Neural cell (in vitro differentiated cells): ENCODE measurements around the gene SLC22A2. TPM values are rescaled to one million over a fixed set of nuclear protein-coding genes. Genes with fewer than 3 reads are reported as not detected.

Experiments used
- H2AFZ ChIP-seq: fragments of 200-600, 300-800 bp; sonication (generic), shearing (Covaris generic); 2 replicates; pipeline ENCODE4 v1.6.0; 2014; ENCODE audit warnings: low read depth, mild to moderate bottlenecking, antibody characterized with exemption, low read length, moderate library complexity
- H3F3A ChIP-seq: fragments of 200-600 bp; shearing (Covaris generic); 2 replicates; pipeline ENCODE4 v1.6.1; 2016; ENCODE audit warnings: mild to moderate bottlenecking, moderate library complexity, mixed read lengths, antibody characterized with exemption, low read length; ENCODE audit not compliant: insufficient read depth, poor library complexity, severe bottlenecking
- H3K27ac ChIP-seq: fragments of 200-600, 300-800 bp; sonication (generic), shearing (Covaris generic); 2 replicates; pipeline ENCODE4 v1.5.1; 2014; ENCODE audit warnings: mild to moderate bottlenecking, low read length, moderate library complexity
- H3K27me3 ChIP-seq: fragments of 300-800, 200-600 bp; sonication (generic), shearing (Covaris generic); 2 replicates; pipeline ENCODE4 v1.6.0; 2014; ENCODE audit warnings: mild to moderate bottlenecking, low read depth, low read length, moderate library complexity; ENCODE audit not compliant: insufficient read depth
- H3K36me3 ChIP-seq: fragments of 300-800, 200-600 bp; sonication (generic), shearing (Covaris generic); 2 replicates; pipeline ENCODE4 v1.5.1; 2014; ENCODE audit warnings: mild to moderate bottlenecking, antibody characterized with exemption, low read length, moderate library complexity; ENCODE audit not compliant: insufficient read depth
- H3K4me2 ChIP-seq: fragments of 300-800, 200-600 bp; sonication (generic), shearing (Covaris generic); 2 replicates; pipeline ENCODE4 v1.6.0; 2014; ENCODE audit warnings: mild to moderate bottlenecking, low read length
- H3K4me3 ChIP-seq: fragments of 300-800, 200-600 bp; sonication (generic), shearing (Covaris generic); 2 replicates; pipeline ENCODE4 v1.5.1; 2014; ENCODE audit warnings: mild to moderate bottlenecking, low read length, moderate library complexity
- H3K79me2 ChIP-seq: fragments of 200-600 bp; shearing (Covaris generic); replicated peaks from 2 replicates; pipeline ENCODE4 v1.6.0; 2014; ENCODE audit warnings: mild to moderate bottlenecking, low read length, moderate library complexity; ENCODE audit not compliant: insufficient read depth
- H3K9ac ChIP-seq: fragments of 300-800, 200-600 bp; sonication (generic), shearing (Covaris generic); 2 replicates; pipeline ENCODE4 v1.6.1; 2016; ENCODE audit warnings: mild to moderate bottlenecking, low read length, mixed read lengths
- H3K9me2 ChIP-seq: fragments of 200-600 bp; shearing (Covaris generic); 2 replicates; pipeline ENCODE4 v1.6.1; 2016; ENCODE audit warnings: mild to moderate bottlenecking, low read length, mixed read lengths; ENCODE audit not compliant: insufficient read depth
- H3K9me3 ChIP-seq: fragments of 200-600, 300-800 bp; sonication (generic), shearing (Covaris generic); 2 replicates; pipeline ENCODE4 v1.6.1; 2016; ENCODE audit warnings: mild to moderate bottlenecking, mixed run types, low read length, moderate library complexity, mixed read lengths
- H4K20me1 ChIP-seq: fragments of 200-600 bp; shearing (Covaris generic); 2 replicates; pipeline ENCODE4 v1.6.1; 2016; ENCODE audit warnings: mild to moderate bottlenecking, mixed run types; ENCODE audit not compliant: insufficient read depth
- EP300 ChIP-seq: fragments of 450-650 bp; conservative IDR thresholded peaks from 2 replicates; pipeline ENCODE4 v1.6.1; 2014; ENCODE audit warnings: antibody characterized with exemption, mild to moderate bottlenecking, moderate library complexity; ENCODE audit not compliant: poor library complexity, severe bottlenecking
- EZH2 ChIP-seq: fragments of 200-600, 300-800 bp; shearing (Covaris generic), sonication (generic); IDR thresholded peaks from 2 replicates; pipeline ENCODE4 v1.6.1; 2014; ENCODE audit warnings: antibody characterized with exemption, low read length, borderline replicate concordance, mild to moderate bottlenecking; ENCODE audit not compliant: insufficient read depth, poor library complexity, severe bottlenecking
- MXI1 ChIP-seq: fragments of 450-650 bp; conservative IDR thresholded peaks from 2 replicates; pipeline ENCODE4 v1.6.1; 2014; ENCODE audit warnings: antibody characterized with exemption, mild to moderate bottlenecking; ENCODE audit not compliant: poor library complexity, severe bottlenecking
- POLR2AphosphoS5 ChIP-seq: IDR thresholded peaks from 2 replicates; pipeline ENCODE4 v1.6.1; 2012
- RAD21 ChIP-seq: fragments of 450-650 bp; conservative IDR thresholded peaks from 2 replicates; pipeline ENCODE4 v1.6.1; 2014; ENCODE audit warnings: antibody characterized with exemption, mild to moderate bottlenecking, moderate library complexity
- SMC3 ChIP-seq: fragments of 450-650 bp; conservative IDR thresholded peaks from 2 replicates; pipeline ENCODE4 v1.6.1; 2014; ENCODE audit warnings: antibody characterized with exemption, mild to moderate bottlenecking, moderate library complexity; ENCODE audit not compliant: poor library complexity
- TAF1 ChIP-seq: IDR thresholded peaks from 2 replicates; pipeline ENCODE4 v1.6.1; 2012; ENCODE audit warnings: low read depth
- polyA plus RNA-seq: library from polyadenylated mRNA; depleted of rRNA; stranded (reverse); fragments of >200 nt; gene quantifications from 2 replicates; pipeline ENCODE4 v1.2.3, GENCODE V29; 2014
- TF ChIP-seq, protein P1 (sequence below): fragments of 450-650 bp; IDR thresholded peaks from 2 replicates; pipeline ENCODE4 v1.5.1; 2014; ENCODE audit warnings: antibody characterized with exemption, mild to moderate bottlenecking, moderate library complexity; ENCODE audit not compliant: poor library complexity, severe bottlenecking
- TF ChIP-seq, protein P2 (sequence below): IDR thresholded peaks from 2 replicates; pipeline ENCODE4 v1.6.1; 2012; ENCODE audit warnings: borderline replicate concordance

SLC22A2 gene
- polyA plus RNA-seq, 1 donor from 2014 or later: not detected

- no peaks in the 10 kb centered on the region for H3K79me2 ChIP-seq
- H3K27ac ChIP-seq: no peak overlapping the region
- no peaks in the 10 kb centered on the region for H3K9me3 ChIP-seq
- no peaks in the 10 kb centered on the region for H3F3A ChIP-seq
- no peak overlapping the region for H3K4me2 ChIP-seq
- H3K9ac ChIP-seq: no peak overlapping the region
- no peak overlapping the region for H3K4me3 ChIP-seq
- H4K20me1 ChIP-seq: no peaks in the 10 kb centered on the region
- no peak overlapping the region for H2AFZ ChIP-seq
- no peaks in the 10 kb centered on the region for H3K27me3 ChIP-seq
- TF ChIP-seq, protein P1, sequence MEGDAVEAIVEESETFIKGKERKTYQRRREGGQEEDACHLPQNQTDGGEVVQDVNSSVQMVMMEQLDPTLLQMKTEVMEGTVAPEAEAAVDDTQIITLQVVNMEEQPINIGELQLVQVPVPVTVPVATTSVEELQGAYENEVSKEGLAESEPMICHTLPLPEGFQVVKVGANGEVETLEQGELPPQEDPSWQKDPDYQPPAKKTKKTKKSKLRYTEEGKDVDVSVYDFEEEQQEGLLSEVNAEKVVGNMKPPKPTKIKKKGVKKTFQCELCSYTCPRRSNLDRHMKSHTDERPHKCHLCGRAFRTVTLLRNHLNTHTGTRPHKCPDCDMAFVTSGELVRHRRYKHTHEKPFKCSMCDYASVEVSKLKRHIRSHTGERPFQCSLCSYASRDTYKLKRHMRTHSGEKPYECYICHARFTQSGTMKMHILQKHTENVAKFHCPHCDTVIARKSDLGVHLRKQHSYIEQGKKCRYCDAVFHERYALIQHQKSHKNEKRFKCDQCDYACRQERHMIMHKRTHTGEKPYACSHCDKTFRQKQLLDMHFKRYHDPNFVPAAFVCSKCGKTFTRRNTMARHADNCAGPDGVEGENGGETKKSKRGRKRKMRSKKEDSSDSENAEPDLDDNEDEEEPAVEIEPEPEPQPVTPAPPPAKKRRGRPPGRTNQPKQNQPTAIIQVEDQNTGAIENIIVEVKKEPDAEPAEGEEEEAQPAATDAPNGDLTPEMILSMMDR: no peak
- TF ChIP-seq TAF1 (no peak), EZH2 (no peak), EP300 (no peak), RAD21 (no peak), POLR2AphosphoS5 (no peak)
- TF ChIP-seq, protein P2, sequence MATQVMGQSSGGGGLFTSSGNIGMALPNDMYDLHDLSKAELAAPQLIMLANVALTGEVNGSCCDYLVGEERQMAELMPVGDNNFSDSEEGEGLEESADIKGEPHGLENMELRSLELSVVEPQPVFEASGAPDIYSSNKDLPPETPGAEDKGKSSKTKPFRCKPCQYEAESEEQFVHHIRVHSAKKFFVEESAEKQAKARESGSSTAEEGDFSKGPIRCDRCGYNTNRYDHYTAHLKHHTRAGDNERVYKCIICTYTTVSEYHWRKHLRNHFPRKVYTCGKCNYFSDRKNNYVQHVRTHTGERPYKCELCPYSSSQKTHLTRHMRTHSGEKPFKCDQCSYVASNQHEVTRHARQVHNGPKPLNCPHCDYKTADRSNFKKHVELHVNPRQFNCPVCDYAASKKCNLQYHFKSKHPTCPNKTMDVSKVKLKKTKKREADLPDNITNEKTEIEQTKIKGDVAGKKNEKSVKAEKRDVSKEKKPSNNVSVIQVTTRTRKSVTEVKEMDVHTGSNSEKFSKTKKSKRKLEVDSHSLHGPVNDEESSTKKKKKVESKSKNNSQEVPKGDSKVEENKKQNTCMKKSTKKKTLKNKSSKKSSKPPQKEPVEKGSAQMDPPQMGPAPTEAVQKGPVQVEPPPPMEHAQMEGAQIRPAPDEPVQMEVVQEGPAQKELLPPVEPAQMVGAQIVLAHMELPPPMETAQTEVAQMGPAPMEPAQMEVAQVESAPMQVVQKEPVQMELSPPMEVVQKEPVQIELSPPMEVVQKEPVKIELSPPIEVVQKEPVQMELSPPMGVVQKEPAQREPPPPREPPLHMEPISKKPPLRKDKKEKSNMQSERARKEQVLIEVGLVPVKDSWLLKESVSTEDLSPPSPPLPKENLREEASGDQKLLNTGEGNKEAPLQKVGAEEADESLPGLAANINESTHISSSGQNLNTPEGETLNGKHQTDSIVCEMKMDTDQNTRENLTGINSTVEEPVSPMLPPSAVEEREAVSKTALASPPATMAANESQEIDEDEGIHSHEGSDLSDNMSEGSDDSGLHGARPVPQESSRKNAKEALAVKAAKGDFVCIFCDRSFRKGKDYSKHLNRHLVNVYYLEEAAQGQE: no peak
- H3K36me3 ChIP-seq: no peaks in the 10 kb centered on the region
- no peaks in the 10 kb centered on the region for H3K9me2 ChIP-seq
Observed at GRCh38 chr6:160265869-160266476, 7.4 kb upstream of the SLC22A2 start.

GRCh38 chr6:160264061-160264612, 5.5 kb upstream of the SLC22A2 start:
- H3K79me2 ChIP-seq: no peaks in the 10 kb centered on the region
- no peaks in the 10 kb centered on the region for H3K36me3 ChIP-seq
- no peak overlapping the region for H3K9ac ChIP-seq
- no peak overlapping the region for H3K27ac ChIP-seq
- H4K20me1 ChIP-seq: no peaks in the 10 kb centered on the region
- H3K4me3 ChIP-seq: no peak overlapping the region
- H3K9me3 ChIP-seq: no peaks in the 10 kb centered on the region
- no peaks in the 10 kb centered on the region for H3F3A ChIP-seq
- H2AFZ ChIP-seq: no peak overlapping the region
- TF ChIP-seq EZH2: no peak
- TF ChIP-seq, protein P1: no peak
- TF ChIP-seq RAD21: no peak
- TF ChIP-seq SMC3: no peak
- no peak for TF ChIP-seq TAF1
- TF ChIP-seq, protein P2: no peak
- TF ChIP-seq POLR2AphosphoS5: no peak
- no peak for TF ChIP-seq EP300
- no peak for TF ChIP-seq MXI1
- no peaks in the 10 kb centered on the region for H3K27me3 ChIP-seq
- H3K9me2 ChIP-seq: no peaks in the 10 kb centered on the region
- H3K4me2 ChIP-seq: no peak overlapping the region
